Osteoblast (primary cell): ENCODE results near the gene MICALL2. TPM values are rescaled to one million over a fixed set of nuclear protein-coding genes. Genes with fewer than 3 reads are reported as not detected.

Source experiments
- DNase-seq: peaks from one replicate; pipeline ENCODE4 v3.0.0; 2011; ENCODE audit warnings: low spot score, mixed read lengths; ENCODE audit not compliant: insufficient read length; ENCODE audit errors: missing footprints
- H2AFZ ChIP-seq: 2 replicates; pipeline ENCODE4 v1.6.0; 2011; ENCODE audit warnings: mild to moderate bottlenecking, low read length
- H3K27ac ChIP-seq: 2 replicates; pipeline ENCODE4 v1.5.1; 2011; ENCODE audit warnings: mild to moderate bottlenecking, low read depth, low read length, moderate library complexity
- H3K27me3 ChIP-seq: 2 replicates; pipeline ENCODE4 v1.6.0; 2012; ENCODE audit warnings: mild to moderate bottlenecking, control low read depth, inconsistent platforms, low read length, moderate library complexity; ENCODE audit not compliant: insufficient read depth
- H3K36me3 ChIP-seq: 2 replicates; pipeline ENCODE4 v1.5.1; 2011; ENCODE audit warnings: mild to moderate bottlenecking, low read length, control low read depth, moderate library complexity; ENCODE audit not compliant: insufficient read depth
- H3K4me1 ChIP-seq: 2 replicates; pipeline ENCODE4 v1.5.1; 2011; ENCODE audit warnings: mild to moderate bottlenecking, low read length, control low read depth, moderate library complexity; ENCODE audit not compliant: insufficient read depth
- H3K4me2 ChIP-seq: 2 replicates; pipeline ENCODE4 v1.6.0; 2011; ENCODE audit warnings: mild to moderate bottlenecking, low read length; ENCODE audit not compliant: insufficient read depth
- H3K4me3 ChIP-seq: fragments of 200-600 bp; sonication (generic); 3 replicates; pipeline ENCODE4 v1.5.1; 2012; ENCODE audit warnings: mild to moderate bottlenecking, low read length, inconsistent platforms; ENCODE audit not compliant: insufficient read depth
- H3K79me2 ChIP-seq: 2 replicates; pipeline ENCODE4 v1.6.0; 2012; ENCODE audit warnings: mild to moderate bottlenecking, low read length, control low read depth, inconsistent platforms; ENCODE audit not compliant: insufficient read depth
- H3K9me3 ChIP-seq: 2 replicates; pipeline ENCODE4 v1.5.1; 2011; ENCODE audit warnings: low read depth, low read length, control low read depth
- H4K20me1 ChIP-seq: 2 replicates; pipeline ENCODE4 v1.6.0; 2012; ENCODE audit warnings: mild to moderate bottlenecking, low read length, control low read depth; ENCODE audit not compliant: insufficient read depth
- CTCF ChIP-seq: IDR thresholded peaks from 2 replicates; pipeline ENCODE4 v1.5.1; 2011; ENCODE audit warnings: mild to moderate bottlenecking, low read depth, low read length, moderate library complexity; ENCODE audit errors: extremely low read depth
- total RNA-seq: library from RNA; depleted of rRNA; stranded (reverse); fragments of >200 nt; gene quantifications from 2 replicates; pipeline ENCODE4 v1.2.3, GENCODE V29; 2012

Gene MICALL2
- 30.4 and 36.5 TPM in 2 replicates for total RNA-seq

GRCh38 chr7:1458683-1459511 is at the start of gene MICALL2:
Gene MICALL2, minus strand, starts transcription at chr7:1459470. Its CDS starts 144 bp downstream, at chr7:1459326.
- DNase-seq = peak; percentile 100
- H4K20me1 ChIP-seq = peaks cover 24% of the 10 kb centered on the region
- peak within 1 kb of the TSS; percentile 83 for H3K4me3 ChIP-seq
- no peaks in the 10 kb centered on the region for H3K9me3 ChIP-seq
- peak within 1 kb of the TSS; percentile 95 for H3K4me2 ChIP-seq
- peak within 1 kb of the TSS; percentile 66 for H2AFZ ChIP-seq
- peaks cover 48% of the 10 kb centered on the region for H3K4me1 ChIP-seq
- H3K79me2 ChIP-seq = peaks cover 49% of the 10 kb centered on the region
- H3K27me3 ChIP-seq = peaks cover under 1% of the 10 kb centered on the region
- H3K27ac ChIP-seq = peak within 1 kb of the TSS; percentile 85
- no peak for TF ChIP-seq CTCF
- H3K36me3 ChIP-seq = no peaks in the 10 kb centered on the region

DNA sequence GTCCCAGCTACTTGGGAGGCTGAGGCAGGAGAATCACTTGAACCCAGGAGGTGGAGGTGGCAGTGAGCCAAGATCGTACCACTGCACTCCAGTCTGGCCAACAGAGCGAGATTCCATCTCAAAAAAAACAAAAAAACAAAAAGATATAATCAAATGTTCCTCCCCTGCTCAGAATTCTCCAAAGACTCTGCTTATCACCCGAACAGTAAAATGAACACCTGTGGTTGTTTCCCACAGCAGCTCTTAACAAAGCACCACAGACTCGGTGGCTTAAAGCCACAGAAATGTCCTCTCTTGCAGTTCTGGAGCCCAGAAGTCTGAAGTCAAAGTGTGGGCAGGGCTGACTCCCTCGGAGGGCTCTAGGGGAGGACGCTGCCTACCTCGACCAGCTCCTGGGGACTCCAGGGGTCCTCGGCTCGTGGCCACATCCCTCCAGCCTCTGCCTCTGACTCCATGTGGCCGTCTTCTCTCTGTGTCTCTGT is 49.0 kb upstream of the MICALL2 start:
- no peak overlapping the region for H3K4me2 ChIP-seq
- no peaks in the 10 kb centered on the region for H3K9me3 ChIP-seq
- DNase-seq = no peak
- H2AFZ ChIP-seq = no peak overlapping the region
- H3K4me1 ChIP-seq = peaks cover 11% of the 10 kb centered on the region
- no peak for TF ChIP-seq CTCF
- H4K20me1 ChIP-seq = peaks cover 6% of the 10 kb centered on the region
- no peak overlapping the region for H3K4me3 ChIP-seq
- H3K36me3 ChIP-seq = no peaks in the 10 kb centered on the region
- no peak overlapping the region for H3K27ac ChIP-seq
- H3K79me2 ChIP-seq = peaks cover 8% of the 10 kb centered on the region
- no peaks in the 10 kb centered on the region for H3K27me3 ChIP-seq

DNA sequence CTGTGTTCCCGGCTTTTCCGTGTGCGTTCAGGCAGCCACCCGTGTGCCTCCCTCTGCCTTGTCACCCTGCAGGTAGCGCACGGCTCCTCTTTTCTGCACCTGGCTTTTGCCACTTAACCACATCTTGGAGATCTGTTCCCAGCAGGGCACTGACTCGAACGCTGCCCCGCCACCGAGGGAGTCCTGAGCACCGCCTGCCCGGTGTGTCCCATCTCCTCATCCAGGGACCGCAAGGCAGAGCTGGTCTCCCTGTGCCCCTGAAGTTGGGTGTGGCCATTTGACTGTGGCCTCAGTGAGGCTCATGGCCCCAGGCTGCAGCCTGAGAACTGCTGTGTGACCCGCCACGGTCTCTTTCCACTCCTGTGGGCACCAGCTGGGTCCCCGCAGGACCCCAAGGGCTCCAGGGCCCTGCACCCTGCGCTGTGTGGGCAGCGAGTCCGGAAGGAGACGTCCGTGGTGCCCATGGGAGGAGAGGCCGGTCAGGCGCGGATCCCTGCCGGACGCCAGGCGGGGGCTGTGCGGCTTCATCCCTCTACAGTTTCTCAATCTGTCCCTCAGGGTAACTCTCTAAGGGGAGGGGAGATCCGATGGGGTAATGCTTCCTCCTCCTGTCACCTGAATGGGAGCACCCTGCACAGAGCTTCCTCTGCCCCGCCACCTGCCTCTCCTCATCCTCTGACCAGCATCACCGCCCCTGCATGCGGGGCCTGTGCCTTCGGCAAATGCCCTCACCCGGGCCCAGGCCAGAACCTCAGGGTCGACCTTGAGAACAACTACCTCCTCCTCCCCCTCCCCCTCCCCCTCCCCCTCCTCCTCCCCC is 46.7 kb upstream of the MICALL2 start:
- Histone ChIP-seq H3K79me2 (peaks cover 31% of the 10 kb centered on the region), H3K36me3 (peaks cover 13% of the 10 kb centered on the region), H3K4me3 (no peak overlapping the region), H3K4me1 (peaks cover 15% of the 10 kb centered on the region), H3K27ac (no peak overlapping the region), H3K4me2 (no peak overlapping the region), H4K20me1 (peaks cover 22% of the 10 kb centered on the region), H2AFZ (no peak overlapping the region), H3K9me3 (no peaks in the 10 kb centered on the region), H3K27me3 (no peaks in the 10 kb centered on the region)
- no peak for DNase-seq
- no peak for TF ChIP-seq CTCF
